ENCODE data around the gene PTPRN2.
"Not testable (repeated sequence)": the region's sequence is repeated elsewhere in the genome, so short reads cannot be mapped to it uniquely, and the experiment has no call there.

Gene PTPRN2

GRCh38 chr7:157737151-157738065, 850.2 kb downstream of the PTPRN2 start:
- no peak for DNase-seq

DNA sequence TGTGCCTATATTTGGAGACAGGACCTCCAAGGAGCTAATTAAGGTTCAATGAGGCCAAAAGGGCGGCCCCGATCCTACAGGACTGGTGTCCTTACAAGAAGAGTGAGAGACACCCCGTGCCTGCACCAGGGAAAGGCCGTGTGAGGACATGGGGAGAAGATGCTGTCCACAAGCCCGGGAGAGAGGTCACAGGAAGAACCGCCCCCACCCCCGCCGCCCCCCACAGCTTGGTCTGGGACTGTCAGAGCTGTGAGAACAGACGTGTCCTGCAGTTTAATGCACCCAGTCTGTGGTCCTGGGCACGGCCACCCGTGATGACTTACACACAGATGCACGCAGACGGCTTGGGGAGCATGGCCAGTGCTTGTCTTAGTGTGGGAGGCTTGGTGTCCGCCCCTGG, 851.3 kb downstream of the PTPRN2 start:
- no peak for DNase-seq

DNA sequence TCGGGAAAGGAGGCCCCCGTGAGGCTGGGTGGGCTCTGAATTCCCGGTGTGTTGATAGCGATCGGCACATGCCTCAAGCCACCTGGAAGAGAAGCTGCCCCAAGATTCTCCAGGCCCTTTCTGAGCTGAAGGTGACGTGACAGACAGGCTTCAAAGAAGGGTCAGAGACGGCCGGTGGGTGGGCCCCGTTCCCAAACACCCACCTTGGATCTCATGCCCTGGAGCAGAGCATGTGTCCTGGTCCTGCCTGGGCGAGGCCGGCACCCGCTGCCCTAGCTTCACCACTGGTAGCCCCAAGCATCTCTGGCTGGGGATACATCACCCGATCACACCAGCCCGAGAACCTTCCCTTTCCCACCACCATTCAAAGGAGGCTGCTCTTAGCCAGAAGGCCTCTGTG, 851.8 kb downstream of the PTPRN2 start:
- no peak for DNase-seq

DNA sequence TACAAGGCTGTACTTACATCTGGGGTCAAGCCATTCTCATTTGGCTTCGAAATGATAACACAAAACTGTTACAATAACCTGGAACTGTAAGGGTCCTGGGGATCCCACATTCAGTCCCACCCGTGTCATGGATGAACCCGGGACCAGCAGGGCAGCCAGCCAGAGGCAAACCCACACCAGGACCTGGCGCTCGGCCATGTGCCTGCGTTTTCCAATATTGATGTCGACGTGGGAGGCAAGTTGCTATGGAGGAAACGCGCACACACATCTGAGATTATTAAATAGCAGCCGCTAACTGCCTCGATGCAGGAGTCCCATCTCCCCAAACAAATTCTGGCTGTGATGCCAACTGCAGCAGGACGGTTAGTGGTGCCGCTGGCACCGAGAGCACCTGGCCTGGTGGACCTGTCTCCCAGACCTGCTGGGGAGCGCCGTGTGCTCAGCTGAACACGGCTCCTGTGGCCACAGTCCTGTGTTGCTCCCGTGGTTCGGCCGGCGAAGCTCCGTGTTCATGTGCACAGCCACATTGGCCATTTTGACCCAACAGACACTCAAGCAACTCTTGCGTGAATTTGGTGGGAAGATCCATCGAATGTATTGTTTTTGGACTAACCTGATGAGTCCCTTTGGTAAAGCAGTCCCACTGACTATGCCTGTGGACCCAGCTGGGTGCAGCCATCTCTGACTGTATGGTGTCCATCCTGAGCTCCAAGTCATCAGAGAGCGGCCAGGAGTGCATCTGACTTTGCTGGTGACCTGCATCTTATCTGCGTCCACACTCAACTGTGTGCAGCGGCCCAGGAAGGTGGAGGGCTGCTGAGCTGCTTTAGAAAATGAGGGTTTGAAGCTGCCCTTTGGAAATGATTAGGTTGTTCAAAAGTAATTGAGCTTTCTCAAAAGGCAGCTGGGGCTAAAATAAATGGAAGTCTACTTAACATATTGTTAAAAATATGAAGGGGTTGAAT, 852.7 kb downstream of the PTPRN2 start:
- no peak for DNase-seq

- not testable (repeated sequence) for DNase-seq
These were observed 853.7 kb downstream of the PTPRN2 start for GRCh38 chr7:157733760-157734395.

GRCh38 chr7:157731126-157731525, 856.5 kb downstream of the PTPRN2 start:
- no peak for DNase-seq

GRCh38 chr7:157730614-157731013, 857.0 kb downstream of the PTPRN2 start:
- no peak for DNase-seq

DNA sequence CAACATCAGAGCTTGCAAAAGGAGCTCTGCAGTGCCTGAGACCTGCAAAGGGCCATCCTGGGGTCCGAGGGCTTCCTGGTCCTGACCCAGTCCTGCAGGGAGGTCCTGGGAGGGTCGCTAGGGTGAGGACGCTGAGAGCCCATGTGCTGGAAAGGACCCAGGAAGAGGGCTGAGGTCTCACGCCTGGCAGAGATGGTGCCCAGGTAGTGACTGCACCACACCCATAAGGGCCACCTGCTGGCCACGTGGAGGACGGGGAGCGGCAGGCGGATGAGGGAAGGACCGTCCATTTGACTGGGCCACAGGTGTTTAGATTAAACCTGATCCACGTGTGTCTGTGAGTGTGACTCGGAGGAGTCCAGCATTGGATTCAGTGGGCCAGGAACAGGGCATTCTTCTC, 858.1 kb downstream of the PTPRN2 start:
- DNase-seq, result no peak

DNA sequence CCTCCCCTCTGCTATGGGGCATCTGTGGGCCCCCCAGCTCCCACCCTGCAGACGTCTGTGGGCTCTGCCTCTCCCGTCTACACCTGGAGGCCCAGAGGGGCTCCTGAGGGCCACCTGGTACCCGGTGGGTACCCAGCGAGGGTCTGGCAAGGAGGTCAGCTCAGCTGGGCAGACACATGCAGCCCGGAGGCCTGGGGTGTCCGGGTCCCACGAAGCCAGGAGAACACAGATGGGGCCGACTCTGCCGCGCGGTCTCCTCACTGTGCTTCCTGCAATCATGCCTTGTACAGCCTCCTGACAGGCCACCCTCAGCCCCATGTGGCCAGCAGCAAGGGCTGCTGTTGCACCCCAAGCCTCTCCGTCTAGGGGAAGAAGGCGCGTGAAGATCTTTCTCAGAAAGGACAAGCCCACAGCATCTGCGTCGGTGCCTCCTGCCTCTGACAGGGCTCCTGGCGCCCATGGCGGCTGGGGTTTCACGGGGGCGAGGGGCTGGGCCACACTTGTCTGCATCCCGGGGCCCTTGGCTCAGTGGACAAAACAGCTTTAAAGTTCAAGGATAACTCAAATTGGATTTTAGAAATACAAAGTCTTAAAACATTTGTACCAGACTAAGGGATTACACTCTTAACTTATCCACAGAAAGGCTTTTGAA, 859.5 kb downstream of the PTPRN2 start:
- DNase-seq, result no peak

GRCh38 chr7:157726764-157727163, 860.9 kb downstream of the PTPRN2 start:
- no peak for DNase-seq

GRCh38 chr7:157725312-157725711, 862.3 kb downstream of the PTPRN2 start:
- DNase-seq, result not testable (repeated sequence)

DNA sequence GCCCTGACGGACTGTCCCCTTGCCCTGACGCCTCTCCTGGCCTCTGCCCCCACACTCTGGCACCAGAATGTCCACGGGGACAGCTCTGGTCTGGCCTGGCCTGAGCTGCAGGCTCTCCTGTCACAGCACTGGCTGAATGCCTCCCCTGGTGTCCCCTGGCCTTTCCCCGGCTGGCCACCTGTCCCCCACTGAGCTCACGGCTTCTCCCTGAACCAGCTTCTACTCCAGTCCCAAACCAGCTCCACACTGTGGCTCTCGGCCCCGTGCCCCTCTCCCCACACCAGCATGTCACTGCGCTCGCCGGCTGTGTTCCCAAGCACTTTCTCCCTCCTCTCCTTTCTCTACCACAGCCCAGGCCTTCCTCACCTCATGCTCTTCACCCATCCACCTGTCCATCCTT, 864.4 kb downstream of the PTPRN2 start:
- DNase-seq, result no peak

DNA sequence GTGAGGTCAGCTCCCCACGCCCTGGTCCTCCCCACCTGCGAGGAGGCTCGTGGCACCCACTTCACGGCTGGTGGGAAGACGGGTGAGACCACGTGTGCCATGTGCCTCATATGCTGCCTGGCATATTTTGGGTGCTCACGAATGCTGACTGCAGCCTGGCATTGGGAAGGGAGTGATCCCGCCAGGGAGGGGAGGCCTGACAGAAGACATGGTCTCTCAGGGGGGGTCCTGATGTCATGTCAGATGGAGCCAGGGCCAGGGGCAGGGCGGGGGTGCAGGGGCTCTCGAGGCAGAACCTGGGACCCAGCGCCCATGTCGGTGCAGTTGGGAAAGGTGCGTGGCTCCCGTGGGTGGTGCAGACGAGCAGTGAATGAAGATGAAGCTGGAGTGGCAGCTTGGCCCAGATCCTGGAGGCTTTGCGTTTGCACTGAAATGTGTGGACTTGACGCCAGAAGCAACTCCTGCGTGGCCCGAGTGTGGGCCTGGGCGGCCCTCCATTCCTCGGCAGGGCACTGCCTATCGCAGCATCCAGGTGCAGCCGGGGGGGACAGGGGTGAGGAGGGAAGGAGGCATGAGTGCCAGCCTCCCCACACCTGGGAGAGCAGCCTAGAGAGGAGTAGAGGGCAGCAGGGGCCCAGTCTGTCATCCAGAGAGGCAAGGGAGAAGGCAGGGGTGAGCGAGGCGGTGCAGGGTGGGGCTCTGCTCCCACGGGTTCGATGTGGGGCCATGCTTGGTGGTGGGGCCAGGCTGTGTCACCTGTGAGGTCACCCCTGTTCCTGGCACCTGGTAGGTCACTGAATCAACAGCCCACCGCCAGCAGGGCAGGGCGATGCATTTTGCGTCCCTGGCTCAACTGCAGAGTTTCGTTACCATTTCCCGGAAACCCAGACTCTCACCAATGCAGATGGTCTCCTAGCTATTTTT, 865.2 kb downstream of the PTPRN2 start:
- DNase-seq, result no peak

DNA sequence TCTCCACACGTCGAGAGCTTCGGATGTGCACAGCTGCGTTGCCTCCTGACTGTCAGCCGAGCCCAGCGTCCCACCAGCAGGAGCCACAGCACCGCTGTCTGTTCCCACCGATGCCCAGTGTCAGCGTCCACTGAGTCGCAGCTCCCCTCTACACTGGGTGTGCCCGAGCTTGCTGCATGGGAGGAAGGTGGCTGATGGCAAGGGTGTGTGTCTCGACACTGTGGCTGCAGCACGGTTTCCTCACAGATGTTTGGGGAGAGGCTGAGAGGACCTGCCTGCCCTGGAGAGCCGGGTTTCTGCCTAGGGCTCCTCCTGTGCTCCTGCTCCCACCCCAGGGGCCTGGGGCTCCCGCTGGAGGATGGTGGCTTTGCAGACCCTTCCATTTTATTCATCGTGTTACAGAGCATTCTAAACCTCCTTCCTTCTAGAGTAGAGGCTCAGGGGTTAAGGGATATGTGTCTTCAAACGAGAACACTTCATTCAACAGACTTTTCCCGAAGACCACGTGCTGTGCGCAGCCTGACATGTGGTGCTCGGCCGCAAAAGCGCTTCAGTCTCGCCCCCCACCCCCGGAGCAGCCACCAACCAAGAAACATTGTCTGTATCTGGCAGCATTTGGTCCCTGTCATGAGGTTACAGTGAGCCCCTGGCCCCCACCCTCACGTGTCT, 866.0 kb downstream of the PTPRN2 start:
- DNase-seq, result no peak

DNA sequence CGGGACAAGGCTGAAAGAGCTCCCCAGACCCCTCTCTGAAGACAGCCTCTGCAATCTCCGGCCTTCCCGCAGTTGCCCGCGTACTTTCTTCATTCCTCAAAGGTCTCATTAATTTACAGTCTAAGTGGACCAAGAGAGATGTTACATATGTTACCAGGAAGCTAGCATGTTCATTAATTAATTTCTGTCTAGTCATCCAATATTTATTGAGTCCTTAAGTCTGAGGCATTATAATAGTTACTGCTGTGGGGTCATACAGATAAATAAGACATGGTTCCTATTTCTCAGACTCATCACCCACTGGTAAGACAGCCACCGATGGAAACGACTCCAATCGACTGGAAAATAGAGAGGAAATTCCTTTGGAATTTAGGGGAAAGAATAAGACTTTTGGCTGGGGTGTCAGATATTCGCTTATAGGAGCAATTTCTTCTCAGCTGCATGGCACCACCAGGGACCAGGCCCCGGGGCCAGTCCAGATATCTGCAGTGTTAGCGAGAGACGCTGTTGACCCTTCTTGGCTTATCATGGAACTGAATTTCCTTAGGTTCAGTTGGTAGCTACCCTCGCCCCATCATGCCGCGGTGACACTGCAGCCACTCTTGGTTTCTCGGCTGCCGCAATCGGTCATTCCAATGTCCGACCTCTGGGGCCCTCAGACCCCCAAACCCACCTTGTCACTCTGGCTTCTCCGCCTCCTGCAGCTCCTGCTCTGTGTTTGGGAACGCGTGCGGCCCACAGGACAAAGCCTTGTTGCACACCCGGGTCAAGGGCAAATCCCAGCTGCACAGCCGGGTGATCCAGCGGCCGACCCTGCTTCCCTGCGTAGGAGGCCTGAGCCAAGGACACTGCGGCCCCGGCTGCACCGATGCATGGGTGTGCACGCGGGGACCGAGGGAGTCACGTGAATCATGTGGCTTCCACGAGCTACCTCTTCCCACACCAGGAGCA, 867.6 kb downstream of the PTPRN2 start:
- no peak for DNase-seq

- no peak for DNase-seq
These were observed 868.5 kb downstream of the PTPRN2 start for GRCh38 chr7:157719008-157719682.

GRCh38 chr7:157718303-157719007, 869.2 kb downstream of the PTPRN2 start:
- no peak for DNase-seq

All from suppressor macrophage (primary cell).